GM21367 (cell line): Measurements from ENCODE around the gene UBN1.
"Not testable (repeated sequence)": the region's sequence is repeated elsewhere in the genome, so short reads cannot be mapped to it uniquely, and the experiment has no call there.

Source experiments
- ATAC-seq: cut with Tn5 transposase; IDR thresholded peaks from one replicate; pipeline ENCODE4 v1.9.1; 2021; ENCODE audit not compliant: unreplicated experiment

Gene UBN1

DNA sequence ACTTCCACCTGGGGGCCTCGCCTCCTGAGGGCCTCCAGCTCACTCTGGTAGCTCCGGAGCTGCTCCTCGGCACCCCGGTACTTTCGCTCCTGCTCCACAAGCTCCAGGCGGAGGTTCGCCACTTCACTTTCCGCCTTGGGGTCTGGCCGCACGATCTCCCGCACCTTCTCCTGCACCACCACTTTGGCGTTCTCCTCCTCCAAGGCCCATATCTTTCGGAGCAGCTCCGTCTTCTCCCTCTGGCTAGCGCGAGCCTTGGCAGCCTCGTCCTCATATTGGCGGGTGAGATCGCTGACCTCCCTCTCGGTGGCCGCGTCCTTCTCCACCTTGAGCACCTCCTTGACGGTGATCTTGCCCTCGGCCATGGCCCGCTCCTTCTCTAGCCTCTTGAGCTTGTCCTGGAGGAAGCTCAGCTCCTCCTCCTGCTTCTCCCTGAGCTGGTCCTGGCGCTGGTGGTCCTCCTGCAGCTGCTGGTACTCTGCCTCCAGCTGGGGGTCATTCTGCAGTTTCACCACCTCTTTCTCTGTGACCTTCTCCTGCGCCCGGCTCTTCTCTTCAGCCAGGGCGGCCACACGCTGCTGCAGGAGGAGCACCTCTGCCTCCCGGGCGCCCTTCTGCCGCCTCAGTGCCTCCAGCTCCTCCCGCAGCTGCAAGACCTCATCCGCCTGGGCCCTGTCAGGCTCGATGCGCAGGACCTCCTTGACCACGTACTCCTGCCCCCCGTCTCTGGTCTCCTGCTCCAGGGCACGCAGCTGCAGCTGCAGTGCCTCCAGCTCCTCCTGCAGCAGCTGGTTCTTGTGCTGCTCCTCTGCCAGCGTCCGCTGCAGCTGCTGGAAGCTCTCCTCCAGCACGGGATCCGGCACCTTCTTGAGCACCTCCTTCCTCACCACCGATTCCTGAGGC, 37.9 kb downstream of the UBN1 start:
- no peak for ATAC-seq

DNA sequence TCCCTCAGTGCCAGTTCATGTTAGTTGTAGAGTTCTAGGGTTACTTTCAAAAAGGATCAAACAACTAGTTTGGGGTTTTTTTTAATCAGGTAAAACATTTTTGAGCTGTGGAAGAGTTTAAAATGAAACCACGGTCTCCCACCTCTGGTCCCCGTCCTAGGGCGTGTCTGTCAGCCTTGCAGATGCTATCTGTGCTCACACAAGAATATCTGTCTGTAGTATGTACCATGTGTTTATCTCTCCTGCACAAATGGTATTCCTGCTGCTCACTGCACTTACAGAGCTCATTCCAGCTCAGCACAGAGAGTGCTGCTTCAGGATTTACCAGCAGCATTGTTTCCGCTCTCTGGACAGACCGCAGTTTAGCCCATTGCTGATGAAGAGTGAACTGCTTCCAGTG, 38.9 kb downstream of the UBN1 start:
- ATAC-seq: no peak

DNA sequence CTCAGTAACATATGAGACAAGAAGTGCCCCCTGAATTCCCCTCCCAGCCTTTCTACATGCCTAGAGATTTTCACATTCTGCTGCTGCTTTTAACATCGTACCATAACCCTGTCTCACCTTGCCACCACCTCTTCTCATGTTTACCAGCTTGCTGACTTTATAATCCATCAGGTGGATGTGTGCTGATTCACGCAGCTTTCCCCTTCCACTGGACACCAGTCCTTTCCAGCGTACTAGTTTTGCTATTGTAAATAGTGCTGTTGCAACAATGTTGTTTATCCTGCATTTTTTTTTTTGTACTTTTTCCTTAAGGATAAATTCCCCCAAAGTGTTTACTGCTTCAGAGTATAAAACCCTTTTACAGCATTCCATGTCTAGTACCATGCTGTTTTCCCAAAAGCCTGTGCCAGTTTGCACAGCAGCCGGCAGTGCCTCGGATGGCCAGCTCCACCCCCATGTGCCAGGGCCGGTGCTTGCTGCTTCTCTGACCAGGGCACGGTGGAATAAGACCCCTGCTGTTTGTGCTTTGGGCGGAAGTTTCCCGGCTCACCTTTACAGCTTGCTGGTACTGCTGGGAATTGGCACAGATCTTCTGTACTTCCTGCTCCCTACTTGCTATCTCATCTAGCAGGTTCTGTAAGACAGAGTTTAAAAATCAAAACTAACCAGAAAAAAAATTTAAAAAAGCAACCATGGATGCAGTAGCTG, 41.3 kb downstream of the UBN1 start:
- ATAC-seq: no peak

DNA sequence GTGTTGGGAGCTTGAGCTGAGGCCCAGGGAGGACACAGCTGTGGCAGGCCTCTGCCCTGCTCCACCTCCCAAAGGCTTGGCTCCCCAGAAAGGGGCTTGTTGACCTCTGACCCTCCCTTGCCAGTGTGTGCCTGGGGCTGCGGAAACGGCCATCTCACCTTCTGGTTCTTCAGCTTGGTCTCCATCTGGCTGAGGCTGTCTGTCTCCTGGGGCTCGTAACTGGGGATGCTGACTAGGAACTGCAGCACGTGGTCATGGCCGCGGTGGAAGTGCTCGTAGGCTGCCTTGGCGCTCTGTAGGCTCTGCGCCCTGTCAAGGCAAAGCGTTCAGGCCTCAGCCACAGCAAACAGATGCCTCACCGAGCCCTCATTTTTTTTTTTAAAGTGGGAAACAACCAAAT, 42.7 kb downstream of the UBN1 start:
- no peak for ATAC-seq

DNA sequence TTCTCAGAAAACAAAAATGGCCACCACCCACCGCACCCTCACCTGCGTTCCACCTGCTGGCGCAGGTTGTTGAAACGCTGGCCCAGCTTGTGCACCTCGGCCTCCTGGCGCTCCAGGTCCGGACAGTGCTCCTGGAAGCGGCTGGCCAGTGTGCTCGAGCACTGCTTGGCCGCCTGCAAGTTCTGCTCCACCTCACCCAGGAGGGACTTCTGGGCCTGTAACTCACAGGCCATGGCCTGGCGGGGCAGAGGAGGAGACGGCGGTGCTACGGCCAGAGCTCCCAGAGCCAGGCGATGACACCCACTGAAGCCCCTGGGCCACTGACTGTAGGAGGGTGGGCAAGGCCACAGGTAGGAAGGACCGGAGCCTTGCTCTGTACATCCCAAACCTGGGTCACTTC, 43.4 kb downstream of the UBN1 start:
- ATAC-seq: no peak

DNA sequence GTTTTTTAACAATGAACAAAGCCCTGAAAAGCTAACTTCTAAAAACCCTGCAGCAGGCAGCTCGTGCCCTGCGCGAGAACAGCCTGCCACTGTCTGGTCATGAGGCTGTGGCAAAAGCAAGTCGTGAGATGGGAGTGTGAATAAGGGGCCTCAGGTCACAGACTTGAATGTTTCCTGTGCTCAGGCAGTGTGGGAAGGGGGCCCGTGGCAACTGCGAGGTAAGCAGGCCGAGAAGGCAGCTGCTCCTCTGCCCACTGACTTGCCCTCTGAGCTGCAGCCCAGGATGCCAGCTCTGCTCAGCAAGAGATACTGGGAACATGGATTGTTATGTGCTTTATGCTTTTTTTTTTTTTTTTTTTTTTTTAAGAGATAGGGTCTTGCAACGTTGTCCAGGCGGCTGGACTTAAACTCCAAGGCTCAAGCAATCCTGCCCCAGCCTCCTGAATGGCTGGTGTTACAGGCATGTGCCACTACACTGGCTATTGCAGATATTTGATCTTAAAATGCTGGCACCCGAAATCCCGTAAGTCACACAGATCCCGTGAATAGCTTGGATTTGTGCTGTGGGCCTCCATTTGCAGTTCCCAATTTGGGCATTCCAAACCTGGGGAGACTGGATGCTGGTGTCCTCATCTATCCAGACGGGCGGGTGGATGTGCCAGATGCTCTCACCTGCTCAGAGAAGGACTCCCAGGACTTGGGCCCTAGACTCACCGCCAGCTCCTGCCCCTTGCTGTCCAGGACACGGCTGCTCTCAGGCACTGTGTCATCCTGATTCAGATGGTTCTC, 44.0 kb downstream of the UBN1 start:
- ATAC-seq: no peak

DNA sequence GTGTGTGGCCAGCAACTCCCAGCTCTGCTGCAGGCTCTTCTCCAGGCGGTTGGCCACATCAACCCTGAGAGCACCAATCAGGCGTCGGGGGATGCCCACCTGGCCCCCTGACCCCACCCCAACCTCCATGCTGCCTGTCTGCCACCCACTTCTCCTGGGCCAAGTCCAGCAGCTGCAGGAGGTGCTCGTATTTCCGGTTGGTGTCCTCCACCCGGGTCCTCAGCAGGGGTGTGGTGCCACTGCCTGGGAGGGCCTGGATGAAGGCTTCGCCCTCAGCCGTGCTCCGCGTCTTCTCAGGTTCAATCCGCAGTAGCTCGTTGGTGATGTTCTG, 44.6 kb downstream of the UBN1 start:
- ATAC-seq: no peak

DNA sequence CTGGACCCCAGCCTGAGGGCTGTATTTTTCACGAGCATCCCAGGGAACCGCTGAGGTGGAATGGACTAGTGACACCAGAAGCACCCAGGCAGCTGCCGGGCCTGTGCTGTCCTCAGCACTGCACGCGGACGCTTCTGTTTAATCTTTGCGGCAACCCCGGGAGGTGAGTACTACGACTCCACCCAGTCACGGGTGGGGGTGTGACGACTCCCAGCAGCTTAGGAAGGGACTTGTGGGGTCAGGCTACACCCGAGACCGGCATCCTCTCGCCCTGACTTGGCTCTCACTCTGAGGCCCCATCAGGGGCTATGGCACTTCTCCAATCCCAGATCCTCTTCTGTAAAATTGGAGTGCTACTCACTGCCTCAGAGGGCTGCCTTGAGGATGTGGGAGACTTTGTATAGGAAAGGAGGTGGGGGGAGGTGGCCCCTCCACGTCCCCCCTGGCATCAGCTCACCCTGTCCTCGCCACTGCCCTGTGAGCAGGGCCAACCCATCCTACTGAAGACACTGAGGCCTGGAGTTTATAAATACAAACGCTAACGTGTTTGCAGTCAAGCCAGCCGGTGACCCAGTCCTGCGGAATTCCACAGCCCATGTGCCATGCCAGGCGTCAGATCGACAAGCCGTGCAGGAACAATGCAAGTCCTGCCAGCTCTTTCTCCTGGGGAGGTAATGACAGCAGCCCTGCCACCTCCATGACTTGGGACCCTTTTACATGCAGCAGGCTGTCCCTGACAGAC, 45.3 kb downstream of the UBN1 start:
- ATAC-seq: no peak

DNA sequence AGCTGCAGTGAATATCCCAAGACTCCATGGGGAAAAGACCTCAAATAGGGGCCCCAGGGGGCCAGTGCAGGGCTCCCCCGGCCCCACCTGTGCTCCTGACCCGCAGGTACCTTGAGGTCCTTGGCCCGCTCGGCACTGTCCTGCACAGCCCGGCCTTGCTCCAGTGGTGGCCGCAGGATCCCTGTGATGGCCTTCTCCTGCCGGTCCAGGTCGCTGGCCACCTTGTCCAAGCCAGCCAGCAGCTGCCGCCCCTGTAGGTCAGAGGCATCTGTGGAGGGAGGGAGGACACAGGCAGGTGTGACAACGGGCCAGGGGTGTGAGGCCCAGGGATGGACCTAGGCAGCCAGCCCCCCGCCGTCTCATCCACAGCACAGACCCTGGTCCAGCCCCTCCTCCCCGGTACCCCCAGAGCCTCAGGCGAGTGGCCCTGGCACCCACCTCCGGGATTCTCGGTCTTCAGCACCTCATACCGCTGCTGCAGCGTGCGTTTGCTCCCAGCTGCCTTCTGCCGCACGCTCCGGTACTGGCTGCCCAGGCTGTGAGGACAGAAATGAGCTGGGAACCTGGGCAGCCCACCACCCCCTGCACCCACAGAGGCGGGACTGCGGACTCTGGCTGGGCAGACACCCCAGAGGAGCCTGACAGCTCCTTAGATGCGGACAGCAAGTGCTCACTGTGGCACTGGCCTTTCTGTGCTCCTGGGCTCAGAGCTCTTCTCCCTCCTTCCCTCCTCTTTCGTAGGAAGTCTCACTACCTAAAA, 46.0 kb downstream of the UBN1 start:
- ATAC-seq: no peak

DNA sequence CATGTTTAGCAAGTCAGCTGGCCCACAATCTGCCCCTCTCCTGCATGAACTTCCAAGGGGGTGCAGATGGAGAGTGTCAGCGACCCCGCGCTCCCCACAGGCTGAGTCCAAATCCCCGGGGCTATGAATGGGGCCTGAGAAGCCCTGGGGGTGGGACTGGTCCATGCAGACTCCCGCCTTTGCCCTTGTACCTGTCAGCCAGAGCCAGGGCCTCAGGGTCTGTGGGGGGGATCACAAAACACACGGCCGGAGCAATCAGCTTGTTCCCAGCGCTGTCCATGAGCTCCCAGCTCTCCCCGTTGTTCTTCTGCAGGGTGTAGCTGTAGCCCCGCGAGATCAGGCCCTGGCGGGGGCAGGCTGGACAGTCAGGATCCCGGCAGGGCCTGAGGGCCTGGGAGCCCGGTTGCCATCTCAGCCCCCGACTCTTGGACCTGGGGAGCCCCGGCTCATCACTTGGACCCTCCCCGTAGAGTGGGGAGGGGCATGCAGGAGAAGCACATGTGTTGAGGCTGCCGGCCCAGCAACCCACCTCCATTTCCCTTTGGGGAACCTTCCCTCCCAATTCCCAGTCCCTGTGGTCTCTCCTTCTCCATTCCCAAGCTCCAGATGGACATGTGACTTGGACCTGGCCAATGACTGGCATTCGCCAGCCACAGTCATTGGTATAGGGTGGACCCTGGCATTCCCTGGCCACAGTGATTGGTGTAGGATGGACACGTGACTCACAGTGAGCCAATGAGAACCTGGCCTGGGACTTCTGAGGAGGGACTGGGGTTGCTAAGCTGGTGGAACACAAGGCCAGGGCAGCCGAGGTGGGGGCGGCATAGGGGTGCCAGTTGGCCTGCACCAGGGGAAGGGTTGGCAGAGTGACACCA, 47.2 kb downstream of the UBN1 start:
- ATAC-seq: no peak

DNA sequence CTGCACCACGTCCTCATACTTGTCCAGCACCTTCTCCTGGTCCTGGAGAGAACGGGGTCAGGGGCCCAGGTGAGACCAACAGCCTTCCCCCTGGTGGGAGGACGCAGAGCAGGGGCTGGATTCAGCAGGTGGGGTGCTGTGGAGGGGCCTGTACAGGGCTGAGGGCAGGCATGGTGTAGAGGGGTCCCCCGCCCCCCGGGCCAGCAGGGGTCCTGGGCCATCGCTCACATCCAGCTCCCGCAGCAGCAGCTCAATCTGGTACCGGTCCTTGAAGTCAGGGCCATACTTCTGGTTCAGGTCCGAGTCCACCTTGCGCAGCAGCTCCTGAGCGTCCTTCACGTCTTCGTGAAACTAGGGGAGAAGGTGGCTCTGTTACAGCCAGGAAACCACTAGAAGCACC, 48.1 kb downstream of the UBN1 start:
- ATAC-seq: no peak

DNA sequence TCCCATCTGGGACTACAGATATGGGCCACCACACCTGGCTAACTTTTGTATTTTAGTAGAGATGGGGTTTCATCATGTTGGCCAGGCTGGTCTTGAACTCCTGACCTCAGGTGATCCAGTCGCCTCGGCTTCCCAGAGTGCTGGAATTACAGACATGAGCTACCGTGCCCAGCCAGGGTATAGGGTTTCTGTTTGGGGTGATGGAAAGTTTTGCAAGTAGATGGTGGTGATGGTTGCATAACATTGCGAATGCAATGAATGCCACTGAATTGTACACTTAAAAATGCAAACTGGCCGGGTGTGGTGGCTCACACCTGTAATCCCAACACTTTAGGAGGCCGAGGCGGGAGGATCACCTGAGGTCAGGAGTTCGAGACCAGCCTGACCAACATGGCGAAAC, 49.5 kb downstream of the UBN1 start:
- ATAC-seq: not testable (repeated sequence)

DNA sequence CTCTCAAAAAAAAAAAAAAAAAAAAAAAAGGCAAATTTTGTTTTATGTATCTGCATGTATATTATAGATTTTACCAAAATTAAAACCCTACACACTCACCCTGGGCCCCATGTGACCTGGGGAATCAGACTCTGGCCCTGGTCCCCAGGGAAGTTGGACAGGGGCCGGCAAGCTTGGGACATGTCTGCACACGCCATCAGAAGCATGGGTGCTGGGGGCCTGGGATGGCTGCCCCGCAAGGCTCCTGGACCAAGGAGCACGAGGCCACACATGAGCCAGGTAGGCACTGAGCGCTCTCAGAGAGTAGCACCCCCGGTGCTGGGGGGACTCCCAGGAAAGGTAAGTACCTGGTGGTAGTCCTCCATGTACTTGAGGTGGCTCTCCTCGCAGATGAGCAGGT, 50.0 kb downstream of the UBN1 start:
- no peak for ATAC-seq

DNA sequence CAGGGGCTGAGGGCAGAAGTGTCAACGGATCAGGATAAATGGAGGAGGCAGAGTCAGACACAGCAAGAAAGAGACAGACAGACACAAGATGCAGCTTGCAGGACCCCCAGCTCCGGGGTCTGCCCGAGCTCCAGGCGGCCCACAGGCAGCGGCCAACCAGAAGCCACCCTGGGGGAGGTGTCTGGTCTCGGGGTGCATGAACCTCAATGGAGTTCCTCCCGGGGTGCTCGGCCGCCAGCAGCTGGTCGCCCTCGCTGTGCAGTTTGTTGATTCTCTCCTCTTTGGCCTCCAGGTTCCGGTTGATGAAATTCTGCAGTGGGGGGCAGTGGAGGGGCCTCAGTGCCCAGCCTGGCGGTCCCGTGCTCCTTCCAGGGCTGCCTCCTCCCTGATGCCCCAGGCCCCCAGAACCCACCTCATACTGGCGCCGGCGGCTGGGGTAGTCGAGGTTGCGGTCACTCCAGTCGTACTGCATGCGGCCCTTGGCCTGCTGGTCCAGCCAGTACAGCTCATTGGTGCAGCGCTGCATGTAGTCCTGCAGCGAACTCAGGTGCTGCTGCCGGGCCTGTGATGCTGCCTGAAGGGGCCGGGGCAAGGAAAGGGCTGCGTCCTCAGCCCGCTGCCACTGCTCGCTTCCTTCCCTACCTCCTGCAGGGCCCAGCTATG, 51.7 kb downstream of the UBN1 start:
- no peak for ATAC-seq

DNA sequence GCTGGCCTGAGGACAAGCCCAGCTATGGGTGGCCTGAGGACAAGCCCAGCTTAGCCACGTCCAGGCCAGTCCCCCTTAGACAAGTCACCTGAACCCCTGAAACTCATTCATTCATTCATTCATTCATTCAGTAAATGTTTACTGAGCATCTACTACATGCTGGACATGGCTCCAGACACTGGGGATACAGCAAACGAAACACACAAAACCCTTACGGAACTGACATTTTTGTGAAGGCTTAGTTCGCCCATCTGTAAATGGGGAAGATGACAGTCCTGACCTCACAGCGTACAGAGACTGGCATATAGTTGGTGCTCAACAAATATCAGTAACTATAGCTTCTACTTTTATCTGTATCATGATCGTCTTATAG, 52.2 kb downstream of the UBN1 start:
- no peak for ATAC-seq

DNA sequence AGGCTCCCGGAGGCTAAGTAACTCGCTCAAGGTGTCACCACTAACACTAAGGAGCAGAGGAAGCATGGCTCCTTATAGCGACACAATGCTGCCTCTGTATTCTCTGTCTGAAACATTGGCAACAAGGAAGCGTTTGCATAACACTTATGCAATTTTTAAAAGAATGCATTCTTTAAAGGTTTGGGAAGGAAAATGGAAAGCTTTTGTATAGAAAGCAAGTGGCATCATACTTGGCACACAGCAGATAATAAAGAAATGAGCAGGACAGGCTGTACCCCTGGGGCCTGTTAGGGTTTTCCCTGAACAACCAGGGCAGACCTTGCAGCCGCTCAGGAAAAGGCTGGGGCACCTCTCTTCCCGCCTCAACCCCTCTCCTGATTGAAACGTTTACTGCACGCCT, 52.8 kb downstream of the UBN1 start:
- no peak for ATAC-seq

DNA sequence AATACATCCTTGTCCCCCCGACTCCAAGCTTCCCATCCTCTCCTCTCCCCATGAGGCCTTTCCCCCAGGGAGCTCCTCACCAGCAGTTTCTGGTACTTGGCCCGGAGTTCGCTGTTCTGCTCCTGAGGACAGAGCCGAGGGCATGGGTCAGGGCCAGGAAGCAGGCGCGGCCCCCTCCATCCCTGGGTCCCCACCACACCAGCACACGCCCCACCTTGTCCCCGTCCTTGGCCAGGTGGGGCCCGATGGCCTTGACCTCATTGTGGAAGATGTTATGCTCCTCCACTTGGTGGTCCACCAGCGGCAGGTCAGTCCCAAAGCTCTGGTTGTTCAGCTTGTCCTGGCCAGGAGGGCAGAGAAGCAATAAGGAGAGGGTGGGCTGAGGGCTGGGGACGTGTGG, 53.5 kb downstream of the UBN1 start:
- ATAC-seq: no peak

DNA sequence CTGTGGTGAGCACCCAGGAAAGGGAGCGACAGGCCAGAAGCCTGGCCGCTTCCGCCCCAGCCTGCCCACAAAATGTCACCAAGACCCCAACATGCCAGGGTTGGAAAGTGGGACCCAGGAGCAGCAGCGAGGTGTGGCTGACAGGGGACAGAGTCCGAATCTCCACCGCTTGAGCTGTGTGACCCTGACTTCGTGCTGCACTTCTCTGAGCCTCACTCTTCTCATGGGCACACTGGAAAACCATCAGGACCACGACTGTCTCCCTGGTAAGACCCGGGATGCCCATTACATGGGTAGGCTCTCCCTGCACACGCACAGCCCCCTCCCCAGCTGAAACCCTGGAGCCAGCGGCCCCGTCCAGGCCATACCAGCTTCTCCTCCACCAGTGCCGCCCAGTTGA, 54.8 kb downstream of the UBN1 start:
- ATAC-seq: no peak
